Large intestine (tissue), 3 donors: ENCODE data around the gene SH3PXD2A. TPM values are rescaled to one million over a fixed set of nuclear protein-coding genes. Genes with fewer than 3 reads are reported as not detected.
"Not testable (repeated sequence)": the region's sequence is repeated elsewhere in the genome, so short reads cannot be mapped to it uniquely, and the experiment has no call there.

ENCODE experiments used
- DNase-seq, 2 donors: peaks; one replicate each; pipeline versions ENCODE4 v3.0.0 to v3.0.0-alpha.2; 2013
- H3K27ac ChIP-seq: one replicate; pipeline ENCODE4 v1.5.1; 2013; ENCODE audit warnings: low read length
- H3K27me3 ChIP-seq: 2 replicates; pipeline ENCODE4 v1.6.1; 2013; ENCODE audit warnings: low read length; ENCODE audit not compliant: control insufficient read depth, insufficient read depth
- H3K36me3 ChIP-seq: 2 replicates; pipeline ENCODE4 v1.6.1; 2013; ENCODE audit warnings: low read length; ENCODE audit not compliant: control insufficient read depth, insufficient read depth
- H3K4me1 ChIP-seq: one replicate; pipeline ENCODE4 v1.6.1; 2013; ENCODE audit warnings: low read length; ENCODE audit not compliant: control insufficient read depth, insufficient read depth
- H3K4me3 ChIP-seq: one replicate; pipeline ENCODE4 v1.5.1; 2013; ENCODE audit warnings: low read length
- H3K9me3 ChIP-seq: one replicate; pipeline ENCODE4 v1.6.1; 2013; ENCODE audit warnings: mild to moderate bottlenecking, low read depth, low read length, moderate library complexity; ENCODE audit not compliant: control insufficient read depth
- whole genome bisulfite sequencing: methylation state at CpG from one replicate; pipeline ENCODE4 v1.1.5; 2013; ENCODE audit warnings: low lambda C conversion rate; ENCODE audit not compliant: insufficient coverage; 5-methylcytosine and 5-hydroxymethylcytosine counted together
- polyA plus RNA-seq: library from polyadenylated mRNA; unstranded; fragments of 120-200 nt; gene quantifications from one replicate; pipeline ENCODE4 v1.2.1, GENCODE V29; 2013

SH3PXD2A gene
- polyA plus RNA-seq, 1 donor, result 32.0 TPM

DNA sequence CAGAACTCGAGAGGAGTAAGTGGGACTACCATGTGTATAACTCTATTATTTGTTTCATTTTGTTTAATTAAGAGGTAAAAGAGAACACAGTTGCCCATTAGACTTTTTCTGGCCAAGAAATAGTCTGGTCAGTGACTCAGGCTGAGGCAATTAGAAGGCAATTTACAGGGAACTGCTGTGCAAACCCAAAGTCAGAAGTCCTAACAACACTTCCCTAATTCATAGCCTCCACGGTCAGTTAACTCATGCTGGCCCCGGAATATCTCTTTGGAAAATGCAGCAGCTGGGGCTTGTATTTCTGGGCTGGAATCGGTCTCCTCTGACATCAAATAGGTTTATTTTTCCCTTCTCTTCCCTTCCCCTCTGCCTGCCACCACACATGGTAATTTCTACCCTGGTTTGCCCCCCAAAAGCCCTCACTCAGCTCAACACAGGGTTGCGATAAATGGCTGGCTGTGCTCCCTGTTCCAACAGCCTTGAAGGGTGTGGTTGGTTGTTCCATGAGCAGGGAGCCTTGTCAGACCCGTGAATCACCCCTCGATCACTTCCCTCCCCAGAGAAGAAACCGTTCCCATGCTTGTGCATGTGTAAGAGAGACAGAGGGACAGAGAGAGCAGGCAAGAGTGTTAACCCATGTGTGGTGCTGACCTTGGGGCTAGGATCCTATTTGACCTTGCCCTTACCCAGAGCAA, 5.3 kb downstream of the SH3PXD2A start:
- H3K27ac ChIP-seq, result no peak overlapping the region
- no peaks in the 10 kb centered on the region for H3K9me3 ChIP-seq
- no peak overlapping the region for H3K4me3 ChIP-seq
- no peak for DNase-seq
- WGBS, result no CpG with 5 or more reads among the region's 8 CpGs
- H3K4me1 ChIP-seq, result peaks cover 53% of the 10 kb centered on the region
- no peaks in the 10 kb centered on the region for H3K27me3 ChIP-seq
- no peaks in the 10 kb centered on the region for H3K36me3 ChIP-seq

DNA sequence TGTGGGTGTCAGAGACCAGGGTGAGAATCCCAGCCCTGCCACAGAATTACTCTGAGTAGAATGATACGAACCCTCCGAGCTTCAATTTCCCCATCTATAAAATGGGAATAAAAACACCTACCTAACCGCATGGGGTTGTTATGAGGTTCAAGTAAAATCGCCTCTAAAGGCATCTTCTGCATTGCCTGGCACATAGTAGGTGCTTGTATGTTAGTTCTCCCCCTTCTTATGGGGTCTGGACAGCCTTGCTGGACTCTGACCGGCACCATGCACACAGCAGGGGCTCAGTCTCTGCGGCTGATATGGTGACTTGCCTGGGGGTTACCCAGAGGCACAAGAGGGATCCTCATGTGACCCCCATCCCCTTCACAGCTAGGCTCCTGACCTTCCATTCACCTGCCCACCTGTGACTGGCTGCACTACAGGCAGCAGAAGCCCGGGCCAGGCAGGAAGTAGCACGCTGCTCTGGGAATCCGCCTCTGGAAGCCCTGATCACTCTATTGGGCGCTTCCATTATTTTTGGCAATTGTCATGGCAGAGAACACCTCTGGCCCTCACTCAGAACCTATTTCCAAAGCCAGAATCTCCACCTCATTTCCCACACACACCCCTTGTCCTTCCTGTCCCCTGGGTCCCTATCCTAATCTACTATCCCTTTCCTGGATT, 6.0 kb downstream of the SH3PXD2A start:
- no peaks in the 10 kb centered on the region for H3K36me3 ChIP-seq
- no peak for DNase-seq
- H3K4me3 ChIP-seq, result no peak overlapping the region
- H3K27me3 ChIP-seq, result no peaks in the 10 kb centered on the region
- H3K4me1 ChIP-seq, result peaks cover 58% of the 10 kb centered on the region
- no peak overlapping the region for H3K27ac ChIP-seq
- no peaks in the 10 kb centered on the region for H3K9me3 ChIP-seq
- WGBS, result no CpG with 5 or more reads among the region's 10 CpGs

DNA sequence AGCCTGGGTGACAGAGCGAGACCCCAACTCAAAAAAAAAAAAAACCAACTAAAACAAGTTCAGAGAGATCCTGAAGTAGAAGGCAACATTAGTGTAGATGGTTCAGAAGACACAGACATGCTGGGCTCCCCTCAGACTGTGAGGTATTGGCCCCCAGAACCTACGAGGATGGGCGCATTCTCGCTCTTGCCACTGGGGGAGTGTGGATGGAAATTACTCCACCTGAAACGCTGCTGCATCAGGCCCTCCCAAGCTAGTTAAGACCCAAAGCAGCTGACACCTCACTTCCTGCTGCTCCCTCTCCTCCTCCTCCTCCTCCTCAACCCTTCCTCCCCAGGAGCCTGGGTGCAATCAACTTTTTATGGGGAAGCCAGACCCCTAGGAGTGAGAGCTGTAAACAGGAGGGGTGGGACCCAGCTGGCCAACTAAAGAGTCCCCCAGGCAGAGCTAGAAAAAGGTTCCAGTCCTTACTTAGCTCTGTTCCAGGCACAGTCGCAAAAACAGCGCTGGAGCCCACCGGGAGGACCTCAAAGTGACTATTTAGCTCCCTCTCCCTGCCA, 7.4 kb downstream of the SH3PXD2A start:
- no peak for DNase-seq
- Histone ChIP-seq H3K9me3 (no peaks in the 10 kb centered on the region), H3K27me3 (no peaks in the 10 kb centered on the region), H3K27ac (no peak overlapping the region), H3K36me3 (no peaks in the 10 kb centered on the region), H3K4me3 (no peak overlapping the region), H3K4me1 (peaks cover 48% of the 10 kb centered on the region)
- whole genome bisulfite sequencing, result no CpG with 5 or more reads among the region's 8 CpGs

DNA sequence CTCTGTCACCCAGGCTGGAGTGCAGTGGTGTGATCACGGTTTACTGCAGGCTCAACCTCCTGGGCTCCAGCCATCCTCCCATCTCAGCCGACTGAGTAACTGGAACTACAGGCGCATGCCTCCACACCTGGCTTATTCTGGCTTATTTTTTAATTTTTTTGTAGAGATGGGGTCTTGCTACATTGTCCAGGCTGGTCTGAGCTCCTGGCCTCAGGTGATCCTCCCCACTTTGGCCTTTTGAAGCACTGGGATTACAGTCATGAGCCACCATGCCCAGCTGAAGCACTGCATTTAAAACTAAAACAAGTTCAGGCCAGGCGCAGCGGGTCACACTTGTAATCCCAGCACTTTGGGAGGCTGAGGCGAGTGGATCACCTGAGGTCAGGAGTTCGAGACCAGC, 8.0 kb downstream of the SH3PXD2A start:
- no CpG with 5 or more reads among the region's 7 CpGs for WGBS
- peaks cover 46% of the 10 kb centered on the region for H3K4me1 ChIP-seq

DNA sequence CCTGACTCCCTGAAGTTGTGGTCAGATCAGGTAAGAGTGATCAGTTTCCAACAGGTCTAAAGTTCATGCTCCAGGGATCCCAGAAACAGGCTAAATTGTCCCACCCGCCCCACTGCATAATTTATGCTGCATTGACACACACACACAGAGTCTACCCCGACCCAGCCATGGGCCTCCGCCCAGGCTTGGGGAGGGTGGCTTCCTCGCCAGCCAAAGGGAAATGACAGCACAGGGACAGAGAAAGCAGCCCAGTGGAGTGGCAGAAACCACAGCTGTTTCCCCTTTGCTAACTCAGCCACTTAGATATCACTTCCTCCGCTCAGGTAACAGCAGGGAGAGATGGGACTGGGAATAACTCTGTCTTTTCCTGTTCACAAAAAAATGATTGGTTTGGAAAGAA, 9.4 kb downstream of the SH3PXD2A start:
- DNase-seq, result peak in 1 of 2 donors; percentile 77
- H3K27me3 ChIP-seq, result no peaks in the 10 kb centered on the region
- no CpG with 5 or more reads among the region's 5 CpGs for WGBS
- H3K27ac ChIP-seq, result peak overlapping the region; percentile 62
- H3K36me3 ChIP-seq, result no peaks in the 10 kb centered on the region
- H3K9me3 ChIP-seq, result no peaks in the 10 kb centered on the region
- peaks cover 38% of the 10 kb centered on the region for H3K4me1 ChIP-seq
- H3K4me3 ChIP-seq, result no peak overlapping the region

More for the DNA sequence above, 8.0 kb downstream of the SH3PXD2A start:
- Histone ChIP-seq H3K36me3 (no peaks in the 10 kb centered on the region), H3K9me3 (no peaks in the 10 kb centered on the region), H3K27me3 (no peaks in the 10 kb centered on the region), H3K4me3 (no peak overlapping the region), H3K27ac (no peak overlapping the region)
- DNase-seq, result no peak

DNA sequence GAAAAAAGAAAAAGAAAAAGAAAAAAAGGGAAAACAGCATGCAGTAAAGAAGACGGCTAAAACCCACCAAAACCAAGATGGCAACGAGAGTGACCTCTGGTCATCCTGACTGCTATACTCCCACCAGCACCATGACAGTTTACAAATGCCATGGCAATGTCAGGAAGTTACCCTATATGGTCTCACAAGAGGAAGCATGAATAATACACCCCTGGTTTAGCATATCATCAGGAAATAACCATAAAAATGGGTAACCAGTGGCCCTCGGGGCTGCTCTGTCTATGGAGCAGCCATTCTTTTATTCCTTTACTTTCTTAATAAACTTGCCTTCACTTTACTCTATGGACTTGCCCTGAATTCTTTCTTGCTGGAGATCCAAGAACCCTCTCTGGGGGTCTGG, 10.0 kb downstream of the SH3PXD2A start:
- 60% methylated on average over 1 of the region's 3 CpGs for WGBS
- H3K4me1 ChIP-seq, result peaks cover 37% of the 10 kb centered on the region
- H3K36me3 ChIP-seq, H3K27me3 ChIP-seq, DNase-seq, H3K4me3 ChIP-seq, H3K9me3 ChIP-seq: not testable (repeated sequence)
- H3K27ac ChIP-seq, result peak overlapping the region; percentile 62

DNA sequence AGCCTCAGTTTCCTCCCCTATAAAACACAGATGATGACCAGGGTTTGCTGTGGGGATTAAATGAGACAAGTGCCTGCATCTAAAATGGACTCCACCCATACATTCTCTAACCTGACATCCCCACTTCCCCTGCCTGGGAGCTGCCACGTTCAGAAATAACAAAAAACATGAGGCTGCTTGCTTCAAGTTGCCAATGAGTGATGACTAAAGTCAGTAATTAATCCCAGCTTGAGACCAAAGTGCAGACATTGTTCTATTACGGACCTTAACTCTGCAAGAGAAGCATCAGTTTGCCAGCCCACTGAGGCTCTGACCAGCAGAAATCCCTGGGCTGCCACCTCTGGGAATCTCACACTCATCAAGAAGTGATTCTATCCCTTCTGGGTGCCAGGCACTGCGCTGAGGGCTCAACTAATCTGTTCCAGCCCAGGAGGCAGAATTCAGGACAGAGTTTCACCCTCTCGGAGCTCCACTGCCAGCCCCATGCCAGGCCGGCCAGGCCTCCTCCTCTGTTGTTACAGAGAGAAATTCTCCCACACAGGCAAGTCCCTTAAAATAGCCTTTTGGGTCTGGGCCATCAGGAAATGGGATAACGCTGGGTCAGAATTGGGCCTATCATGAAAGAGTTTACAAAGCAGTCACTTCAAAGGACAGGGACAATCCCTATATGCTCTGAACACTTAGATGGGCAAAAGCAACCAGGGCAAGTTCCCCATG, 11.4 kb downstream of the SH3PXD2A start:
- Histone ChIP-seq H3K27me3 (no peaks in the 10 kb centered on the region), H3K9me3 (no peaks in the 10 kb centered on the region), H3K36me3 (no peaks in the 10 kb centered on the region), H3K4me3 (no peak overlapping the region), H3K27ac (no peak overlapping the region), H3K4me1 (peaks cover 48% of the 10 kb centered on the region)
- DNase-seq, result no peak
- WGBS, result no CpG with 5 or more reads among the region's 6 CpGs

DNA sequence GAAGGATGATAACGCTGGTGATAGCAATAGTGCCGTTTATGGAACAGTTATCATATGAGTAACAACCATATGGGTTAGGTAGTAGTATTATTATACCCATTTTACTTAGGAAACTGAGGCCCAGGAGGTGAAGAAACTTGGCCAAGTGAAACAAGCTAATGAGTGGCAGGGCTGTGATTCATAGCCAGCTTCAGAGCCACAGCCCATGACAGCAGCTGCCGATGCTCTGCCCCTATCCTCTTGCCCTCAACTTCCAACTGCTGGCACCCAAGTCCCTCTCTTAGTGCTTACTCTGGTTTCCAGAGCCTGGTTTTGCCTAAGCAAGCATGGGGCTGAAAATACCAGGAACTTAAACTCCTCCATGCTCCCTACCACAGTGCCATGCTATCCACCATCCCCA, 12.3 kb downstream of the SH3PXD2A start:
- no peaks in the 10 kb centered on the region for H3K9me3 ChIP-seq
- DNase-seq, result no peak
- no peaks in the 10 kb centered on the region for H3K27me3 ChIP-seq
- no CpG with 5 or more reads among the region's 3 CpGs for WGBS
- H3K27ac ChIP-seq, result no peak overlapping the region
- H3K4me1 ChIP-seq, result peaks cover 57% of the 10 kb centered on the region
- H3K4me3 ChIP-seq, result no peak overlapping the region
- H3K36me3 ChIP-seq, result no peaks in the 10 kb centered on the region

DNA sequence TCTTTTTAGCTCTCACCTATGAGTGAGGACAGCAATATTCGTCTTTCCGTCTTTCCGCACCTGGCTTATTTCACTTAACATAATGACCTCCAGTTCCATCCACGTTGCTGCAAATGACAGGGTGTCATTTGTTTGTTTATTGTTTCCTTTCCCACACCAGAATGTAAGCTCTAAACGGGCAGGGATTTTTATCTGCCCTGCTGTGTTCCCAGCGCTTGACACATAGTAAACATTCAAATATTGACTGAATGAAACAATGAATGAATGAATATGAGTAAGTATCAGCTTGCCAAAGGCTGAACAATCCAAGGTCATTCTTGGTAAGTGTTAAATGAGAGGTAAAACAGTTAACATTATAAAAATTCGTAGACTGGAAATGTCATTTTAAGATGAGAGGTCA, 12.8 kb downstream of the SH3PXD2A start:
- Histone ChIP-seq H3K27me3 (no peaks in the 10 kb centered on the region), H3K36me3 (no peaks in the 10 kb centered on the region), H3K9me3 (no peaks in the 10 kb centered on the region), H3K4me3 (no peak overlapping the region), H3K27ac (no peak overlapping the region), H3K4me1 (peaks cover 61% of the 10 kb centered on the region)
- WGBS, result 56% methylated on average over 3 of the region's 7 CpGs
- no peak for DNase-seq

DNA sequence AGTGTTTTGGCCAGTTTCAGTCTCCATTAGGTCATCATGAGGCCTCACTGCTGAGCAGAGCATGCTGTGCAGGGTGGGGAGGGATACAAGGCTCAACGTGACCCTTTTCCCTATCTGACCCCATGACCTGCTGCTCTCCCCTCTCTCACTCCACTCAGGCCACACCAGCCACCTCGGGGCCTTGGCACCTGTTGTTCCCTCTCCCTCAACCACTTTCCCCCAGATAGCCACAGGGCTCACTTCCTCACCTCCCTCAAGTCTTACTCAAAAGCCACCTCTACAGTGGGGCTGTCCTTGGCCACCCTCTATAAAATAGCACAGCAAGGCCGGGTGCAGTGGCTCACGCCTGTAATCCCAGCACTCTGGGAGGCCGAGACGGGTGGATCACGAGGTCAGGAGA, 13.9 kb downstream of the SH3PXD2A start:
- no peak for DNase-seq
- H3K4me1 ChIP-seq, result peaks cover 66% of the 10 kb centered on the region
- no peaks in the 10 kb centered on the region for H3K36me3 ChIP-seq
- H3K27me3 ChIP-seq, result no peaks in the 10 kb centered on the region
- H3K9me3 ChIP-seq, result no peaks in the 10 kb centered on the region
- WGBS, result no CpG with 5 or more reads among the region's 7 CpGs
- no peak overlapping the region for H3K4me3 ChIP-seq
- H3K27ac ChIP-seq, result no peak overlapping the region
